Stimulated activated CD8-positive, alpha-beta memory T cell treated with anti-CD3 and anti-CD28 coated beads, Interleukin-7, amount 100 ng/mL, for 48 hours (primary cell): ENCODE measurements around the gene PBXIP1.

Experiments used
- DNase-seq, 2 donors: peaks; one replicate each; pipeline ENCODE4 v3.0.0-alpha.2; 2020; ENCODE audit warnings: low read depth in 1 of 2; ENCODE audit errors: extremely low read depth in 1 of 2

Gene PBXIP1

DNA sequence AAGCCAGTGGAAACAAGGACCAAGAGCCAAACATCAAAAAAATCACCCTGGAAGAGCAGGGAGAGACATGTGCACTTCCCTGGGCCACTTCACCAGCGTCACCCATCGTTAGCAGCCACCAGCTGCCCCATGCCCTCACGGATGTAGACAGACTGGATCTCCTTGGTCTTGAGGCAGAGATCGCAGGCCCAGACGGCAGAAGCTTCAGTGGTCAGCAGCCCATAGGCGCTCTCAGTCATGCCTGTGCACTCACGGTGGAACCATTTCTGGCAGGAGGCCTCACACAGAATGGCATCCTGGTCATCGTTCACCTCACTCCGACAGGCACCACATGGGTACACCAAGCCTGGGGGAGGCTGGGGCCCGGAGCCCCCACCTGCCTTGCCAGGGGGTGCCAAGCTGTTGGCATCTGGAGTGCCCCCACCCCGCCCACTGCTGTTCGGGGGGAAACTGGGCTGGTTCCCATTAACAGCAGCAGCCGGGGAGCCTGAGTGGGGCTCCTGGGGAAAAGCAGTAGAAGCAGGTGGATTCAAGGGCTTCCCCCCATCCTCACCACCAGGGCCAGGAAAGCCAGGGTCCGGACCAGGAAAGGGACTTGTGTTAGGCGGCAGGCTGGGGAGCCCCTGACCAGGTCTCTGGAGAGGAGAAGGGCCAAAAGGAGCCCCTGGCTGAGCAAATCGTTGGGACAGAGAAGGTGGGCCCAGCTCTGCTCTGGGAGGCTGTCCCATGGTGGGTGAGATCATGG lies 3.0 kb upstream of the PBXIP1 start:
- DNase-seq = no peak

DNA sequence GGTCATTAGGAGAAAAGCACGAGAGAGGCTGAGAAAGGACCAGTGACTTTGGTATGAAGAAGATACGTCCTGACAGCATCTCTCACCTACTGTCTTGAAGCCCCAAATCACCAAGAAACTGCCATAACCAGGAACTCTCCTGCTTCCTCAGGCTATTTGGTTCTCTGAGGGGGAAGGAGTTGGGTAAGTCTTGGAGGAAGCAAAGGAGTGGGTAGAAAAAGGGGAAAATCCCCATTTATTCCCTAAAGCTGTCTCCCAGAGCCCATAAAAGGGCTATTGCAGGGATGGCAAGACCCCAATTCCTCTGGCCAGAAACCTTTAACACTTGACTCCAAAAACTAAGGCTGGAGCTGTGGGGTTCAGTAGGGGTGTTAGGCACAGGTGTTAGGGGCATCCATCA lies 2.1 kb upstream of the PBXIP1 start:
- no peak for DNase-seq

DNA sequence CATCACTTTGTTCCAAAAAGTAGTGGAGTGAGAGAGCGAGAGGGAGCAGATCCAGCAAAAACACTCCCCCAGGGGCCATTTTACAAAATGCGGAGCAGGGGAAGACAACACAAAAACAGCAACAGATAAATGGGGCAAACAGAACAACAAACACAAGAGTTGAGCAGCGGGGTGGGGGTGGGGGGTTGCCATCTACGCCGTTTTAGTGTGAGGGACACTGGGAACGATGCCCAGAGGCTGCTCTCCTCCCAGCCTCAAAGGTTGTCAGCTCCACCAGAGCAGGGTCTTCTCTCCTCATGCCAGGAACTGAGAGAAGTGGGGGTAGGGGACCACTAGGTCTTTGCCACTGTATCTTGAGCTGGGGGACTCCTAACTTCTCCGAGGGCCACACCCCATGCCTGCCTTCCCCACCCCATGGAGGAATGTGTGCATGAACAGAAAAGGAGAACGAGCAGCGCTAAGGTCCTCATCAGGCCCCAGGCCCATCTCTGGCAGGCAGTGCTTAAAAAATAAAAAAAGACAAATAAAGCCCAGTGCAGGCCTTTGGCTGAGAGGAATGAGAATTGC lies 1.3 kb upstream of the PBXIP1 start:
- DNase-seq = no peak

DNA sequence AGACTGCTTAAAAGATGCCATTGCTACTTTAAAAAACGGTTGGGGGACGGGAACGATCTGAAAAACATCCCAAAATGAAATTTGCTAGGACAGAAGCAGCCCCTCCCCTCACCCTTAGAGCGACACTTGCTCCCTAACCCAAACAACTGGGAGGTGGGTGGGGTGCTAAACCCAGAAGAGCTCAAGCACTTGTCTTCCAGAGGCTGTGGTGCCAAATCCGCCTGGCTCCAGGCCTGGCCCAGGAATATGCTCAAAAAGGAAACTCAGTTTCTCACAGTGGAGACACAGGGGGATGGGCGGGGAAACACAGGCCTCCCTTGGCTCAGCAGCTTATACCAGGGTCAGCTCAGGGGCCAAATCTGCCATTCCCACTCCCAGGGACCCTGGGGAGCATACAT lies 644 bp upstream of the PBXIP1 start:
- DNase-seq = no peak

- DNase-seq = peak; percentile 53 to 79
These were observed 721 bp downstream of the PBXIP1 start for GRCh38 chr1:154955039-154955717.

DNA sequence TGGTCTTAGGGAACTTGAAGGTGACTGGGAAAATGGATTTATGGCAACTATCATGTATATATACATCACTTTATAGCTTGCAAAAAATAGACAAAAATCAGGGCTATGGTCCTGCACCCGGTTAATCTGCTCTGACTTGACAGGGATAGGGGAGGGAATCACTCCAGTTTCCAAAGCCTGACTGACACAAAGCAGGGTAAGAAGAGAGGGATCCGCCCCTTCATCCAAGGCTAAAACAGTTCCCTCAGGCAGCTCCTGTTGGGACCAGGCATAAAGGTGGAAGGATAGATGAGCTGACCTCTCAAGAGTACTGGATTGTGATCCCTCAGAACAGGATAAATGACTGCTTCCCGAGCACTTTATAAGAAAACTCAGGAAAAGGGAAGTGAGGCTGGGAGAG lies 1.4 kb downstream of the PBXIP1 start:
- DNase-seq = no peak

- DNase-seq = no peak
These were observed 2.3 kb downstream of the PBXIP1 start for GRCh38 chr1:154953611-154954038.

DNA sequence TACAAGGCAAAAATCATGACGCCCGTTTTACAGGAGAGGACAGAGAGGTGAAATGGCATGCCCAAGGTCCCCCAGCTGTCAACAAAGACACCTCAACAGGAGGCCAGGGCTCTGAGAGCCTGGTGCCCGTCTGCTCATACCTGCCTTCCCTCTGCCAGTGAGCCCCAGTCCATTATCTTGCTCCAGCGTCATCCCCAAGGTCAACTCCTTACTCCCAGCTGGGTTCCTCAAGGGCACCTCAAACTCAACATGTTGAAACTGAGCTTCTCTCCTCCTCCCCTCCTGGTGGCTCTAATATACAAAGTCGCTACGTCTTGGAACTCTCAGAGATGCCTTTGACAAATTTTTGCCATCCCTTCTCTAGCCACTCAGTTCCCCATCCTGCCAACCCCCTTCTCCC lies 3.2 kb downstream of the PBXIP1 start:
- no peak for DNase-seq

DNA sequence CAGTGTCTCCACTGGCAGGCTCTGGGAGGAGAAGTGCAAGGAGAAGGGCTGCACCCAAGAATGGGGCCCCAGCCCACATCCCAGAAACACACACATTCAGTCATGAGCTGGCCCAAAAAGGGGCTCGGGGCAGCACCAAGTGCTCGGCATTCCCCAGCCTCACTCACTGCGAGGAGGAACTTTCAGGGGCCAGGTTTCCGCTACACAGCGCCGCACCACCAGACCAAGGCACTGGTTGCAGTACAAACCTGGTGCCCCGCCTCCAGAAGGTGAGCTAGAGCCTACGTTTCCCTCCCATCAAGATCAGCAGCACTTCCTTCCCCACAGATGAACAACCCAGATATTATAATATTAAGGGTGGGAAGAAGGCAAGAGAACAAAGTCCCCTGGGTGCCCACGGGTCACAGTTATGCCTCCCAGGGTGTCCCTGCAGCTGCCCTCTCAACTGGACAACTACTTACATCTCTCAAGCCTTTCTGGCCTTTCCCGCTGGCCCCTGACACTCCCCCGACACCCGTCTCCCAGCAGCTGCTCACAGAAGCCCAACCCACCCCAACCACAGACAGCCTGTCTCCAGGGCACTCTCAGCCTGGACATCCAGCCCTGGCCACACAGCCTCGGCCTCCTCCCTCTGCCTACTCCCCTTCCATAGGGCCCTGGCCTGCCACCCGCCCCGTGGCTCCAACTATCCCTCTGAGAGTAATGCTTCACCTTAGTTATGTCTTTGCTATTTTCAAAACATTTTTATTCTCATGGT lies 3.8 kb downstream of the PBXIP1 start:
- DNase-seq = peak in 1 of 2 donors; percentile 51

DNA sequence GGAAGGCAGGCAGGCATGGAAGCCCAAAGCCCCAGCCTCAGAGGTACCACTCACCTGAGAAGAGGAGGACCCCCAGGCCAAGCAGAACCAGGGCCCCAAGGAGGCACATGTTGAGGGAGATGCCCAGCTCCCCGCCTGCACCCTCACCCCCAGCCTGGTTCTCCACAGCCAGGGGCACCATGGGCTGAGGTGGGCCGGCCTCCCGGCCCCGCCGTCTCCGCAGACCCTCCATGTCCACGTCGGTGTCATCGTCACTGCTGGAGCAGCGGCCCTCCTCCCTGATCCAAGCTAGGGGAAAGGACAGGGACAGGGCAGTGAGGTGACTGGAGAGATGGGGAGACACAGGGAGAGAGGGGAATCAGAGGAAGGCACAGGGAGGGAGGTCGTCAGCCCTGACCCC lies 7.8 kb downstream of the PBXIP1 start:
- DNase-seq = no peak

- DNase-seq = no peak
These were observed 9.7 kb downstream of the PBXIP1 start for GRCh38 chr1:154945962-154946850.

GRCh38 chr1:154945160-154945961 lies 10.5 kb downstream of the PBXIP1 start:
- DNase-seq = no peak

- no peak for DNase-seq
These were observed 11.3 kb downstream of the PBXIP1 start for GRCh38 chr1:154944401-154945159.

GRCh38 chr1:154943649-154944400 lies 12.1 kb downstream of the PBXIP1 start:
- no peak for DNase-seq

- no peak for DNase-seq
These were observed 14.4 kb downstream of the PBXIP1 start for GRCh38 chr1:154941333-154942013.

GRCh38 chr1:154940651-154941194 lies 15.2 kb downstream of the PBXIP1 start:
- no peak for DNase-seq

DNA sequence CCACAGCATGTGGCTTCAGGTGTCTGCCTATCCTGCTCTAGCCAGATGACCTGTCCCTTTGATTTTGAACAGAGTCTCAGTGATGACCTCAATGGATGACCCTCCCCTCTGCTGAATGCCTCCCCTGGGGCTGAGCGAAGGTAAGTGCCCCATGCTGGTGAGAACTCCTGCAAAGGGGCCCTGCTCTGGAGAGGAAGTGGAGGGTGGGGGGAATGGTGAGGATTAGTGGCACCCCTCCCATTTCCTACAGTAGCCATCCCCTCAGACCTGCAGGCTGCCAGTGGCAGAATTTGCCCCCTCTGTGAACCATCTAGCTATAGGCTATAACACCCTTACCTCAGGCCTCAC lies 15.7 kb downstream of the PBXIP1 start:
- no peak for DNase-seq
